Endothelial cell of umbilical vein (primary cell): Measurements from ENCODE around the gene SLC36A2. TPM values are rescaled to one million over a fixed set of nuclear protein-coding genes. Genes with fewer than 3 reads are reported as not detected.

Experiments
- BruUV-seq: library from RNA; stranded (reverse); fragments of 400-500 nt; replicated peaks from 2 replicates; lab custom pipeline; 2021; lab: Mats Ljungman, UMichigan
- CTCF ChIA-PET: fragments of 300-600, 350-600 bp; sonication (Branson Sonifier 250); formaldehyde crosslinking; loops from one replicate; lab custom pipeline; 2021; ENCODE audit warnings: antibody characterized with exemption, inconsistent platforms; lab: Charles Lee
- POLR2A ChIA-PET: fragments of 300-600, 350-600 bp; sonication (Branson Sonifier 250); formaldehyde crosslinking; loops from one replicate; lab custom pipeline; 2021; ENCODE audit warnings: antibody characterized with exemption, inconsistent platforms; lab: Charles Lee
- DNase-seq: peaks from one replicate; pipeline ENCODE4 v3.0.0-alpha.2; 2011; ENCODE audit warnings: low read depth, low spot score
- FAIRE-seq: peaks from 2 replicates; lab custom pipeline; 2011; peaks lifted over from hg19 to GRCh38; lab: Jason Lieb, UNC
- H2AFZ ChIP-seq: 2 replicates; pipeline ENCODE4 v1.6.0; 2012; ENCODE audit warnings: low read depth, low read length, control low read depth, inconsistent platforms
- H3K27ac ChIP-seq: 2 replicates; pipeline ENCODE4 v1.5.1; 2011; ENCODE audit warnings: low read depth, mild to moderate bottlenecking, control low read depth, low read length, moderate library complexity; ENCODE audit not compliant: insufficient read depth
- H3K27me3 ChIP-seq, 2 experiments: 2 replicates each; pipeline versions ENCODE4 v1.6.0 to v1.6.1; 2011; ENCODE audit warnings: low read length in 2 of 2, mixed read lengths in 1 of 2; ENCODE audit not compliant: control insufficient read depth in 2 of 2, insufficient read depth in 2 of 2
- H3K36me3 ChIP-seq, 2 experiments: 2 replicates in 1 of 2; 3 replicates in 1 of 2; pipeline ENCODE4 v1.5.1; 2011; ENCODE audit warnings: low read length in 2 of 2, mild to moderate bottlenecking in 1 of 2, moderate library complexity in 1 of 2; ENCODE audit not compliant: control insufficient read depth in 2 of 2, insufficient read depth in 2 of 2; ENCODE audit errors: extremely low read depth in 1 of 2
- H3K4me1 ChIP-seq: 3 replicates; pipeline ENCODE4 v1.5.1; 2011; ENCODE audit warnings: mild to moderate bottlenecking, low read length; ENCODE audit not compliant: control insufficient read depth, insufficient read depth; ENCODE audit errors: extremely low read depth
- H3K4me2 ChIP-seq: 2 replicates; pipeline ENCODE4 v1.6.1; 2011; ENCODE audit warnings: low read length, control low read depth, mixed read lengths; ENCODE audit not compliant: insufficient read depth
- H3K4me3 ChIP-seq, 3 experiments: fragments of 200-600 bp in 1 of 3; sonication (generic), shearing (Covaris generic) in 1 of 3; replicated peaks in 1 of 3; 2 replicates each; pipeline ENCODE4 v1.5.1; 2011 to 2016; ENCODE audit warnings: control low read depth in 3 of 3, low read length in 3 of 3, mild to moderate bottlenecking in 2 of 3, inconsistent platforms in 1 of 3, low read depth in 1 of 3, moderate library complexity in 1 of 3; ENCODE audit not compliant: insufficient read depth in 1 of 3
- H3K79me2 ChIP-seq: 2 replicates; pipeline ENCODE4 v1.6.0; 2012; ENCODE audit warnings: low read length, inconsistent platforms; ENCODE audit not compliant: control insufficient read depth, insufficient read depth
- H3K9ac ChIP-seq: replicated peaks from 2 replicates; pipeline ENCODE3; 2011; ENCODE audit warnings: low read length, control low read depth; ENCODE audit not compliant: insufficient read depth; ENCODE audit errors: extremely low read depth
- H3K9me1 ChIP-seq: replicated peaks from 3 replicates; pipeline ENCODE4 v1.6.0; 2011; ENCODE audit warnings: mild to moderate bottlenecking, low read length; ENCODE audit not compliant: control insufficient read depth, insufficient read depth; ENCODE audit errors: extremely low read depth
- H3K9me3 ChIP-seq: replicated peaks from 2 replicates; pipeline ENCODE4 v1.5.1; 2012; ENCODE audit warnings: low read length, inconsistent platforms; ENCODE audit not compliant: control insufficient read depth, insufficient read depth
- H4K20me1 ChIP-seq: replicated peaks from 2 replicates; pipeline ENCODE3; 2011; ENCODE audit warnings: mild to moderate bottlenecking, low read length; ENCODE audit not compliant: control insufficient read depth, insufficient read depth; ENCODE audit errors: extremely low read depth
- CTCF ChIP-seq, 2 donors: IDR thresholded peaks; 1 replicate in 1 of 2; 2 replicates in 1 of 2; pipeline ENCODE4 v1.5.1; 2011; ENCODE audit warnings: low read length in 2 of 2, mild to moderate bottlenecking in 2 of 2, moderate library complexity in 2 of 2, control low read depth in 1 of 2, inconsistent platforms in 1 of 2, low read depth in 1 of 2; ENCODE audit not compliant: insufficient read depth in 1 of 2; ENCODE audit errors: extremely low read depth in 1 of 2
- EZH2 ChIP-seq: IDR thresholded peaks from 2 replicates; pipeline ENCODE4 v1.6.1; 2012; ENCODE audit warnings: borderline replicate concordance, low read depth, mild to moderate bottlenecking, moderate library complexity, low read length, inconsistent platforms; ENCODE audit not compliant: severe bottlenecking
- FOS ChIP-seq: IDR thresholded peaks from 2 replicates; pipeline ENCODE4 v1.6.1; 2011; ENCODE audit warnings: mild to moderate bottlenecking, low read length, moderate library complexity, borderline replicate concordance; ENCODE audit not compliant: insufficient read depth
- GATA2 ChIP-seq: IDR thresholded peaks from 2 replicates; pipeline ENCODE4 v1.7.0; 2011; ENCODE audit warnings: low read depth, mild to moderate bottlenecking, moderate library complexity, mixed read lengths, low read length; ENCODE audit not compliant: insufficient read length, insufficient read depth
- JUN ChIP-seq: IDR thresholded peaks from 2 replicates; pipeline ENCODE4 v1.6.1; 2011; ENCODE audit warnings: borderline replicate concordance, low read depth; ENCODE audit not compliant: insufficient read length, insufficient read depth
- MAX ChIP-seq: IDR thresholded peaks from 2 replicates; pipeline ENCODE4 v1.6.1; 2011; ENCODE audit not compliant: insufficient read depth, insufficient read length
- MYC ChIP-seq: IDR thresholded peaks from one replicate; pipeline ENCODE4 v1.6.1; 2011; ENCODE audit warnings: mild to moderate bottlenecking, low read depth, low read length
- POLR2A ChIP-seq: IDR thresholded peaks from 2 replicates; pipeline ENCODE4 v1.6.1; 2012; ENCODE audit warnings: low read depth, mild to moderate bottlenecking, control low read depth, low read length
- POLR2AphosphoS5 ChIP-seq: IDR thresholded peaks from 2 replicates; pipeline ENCODE4 v1.6.1; 2012; ENCODE audit warnings: low read depth, mild to moderate bottlenecking, control low read depth, low read length, moderate library complexity; ENCODE audit not compliant: insufficient read depth
- dilution Hi-C: fragments of 300-500 bp; cut with MboI; formaldehyde crosslinking; loops from one replicate; pipeline ENCODE4 v1.15.0; 2019; ENCODE audit warnings: low sequenced_read_pairs; ENCODE audit not compliant: extremely low pct_ligation_motif_present
- intact Hi-C: fragments of 100-400 bp; cut with micrococcal nuclease; formaldehyde crosslinking; loops from one replicate; pipeline ENCODE4 v1.10.0; 2022
- polyA plus RNA-seq, 4 experiments: library from polyadenylated mRNA; depleted of rRNA in 3 of 4; stranded (reverse) in 3 of 4; unstranded in 1 of 4; fragments of >200 nt; gene quantifications; 2 replicates each; pipeline versions ENCODE4 v1.2.1 to v1.2.3, GENCODE V29; 2011 to 2012; ENCODE audit warnings: missing spikeins in 1 of 4
- total RNA-seq: library from RNA; stranded (reverse); gene quantifications from 2 replicates; pipeline ENCODE4 v1.2.3, GENCODE V29; 2021

The SLC36A2 gene
- total and polyA plus RNA-seq, 2 donors (not counting 3 experiments of a cell fraction or from before 2014, with no cell fraction given), result not detected

GRCh38 chr5:151298063-151298855 lies 49.1 kb downstream of the SLC36A2 start:
- DNase-seq (peak; percentile 25), FAIRE-seq (no peak)
- TF ChIP-seq CTCF (IDR thresholded peaks at IDR 0.05; ENCODE audit: extremely low read depth in 1 of 2, insufficient read depth in 1 of 2, low read depth in 1 of 2, low read length in 2 of 2), result peak; percentile 21 to 42
- no peak for TF ChIP-seq FOS
- no peaks in the 10 kb centered on the region for H3K36me3 ChIP-seq
- no peak overlapping the region for H3K9ac ChIP-seq
- no peaks in the 10 kb centered on the region for H3K4me1 ChIP-seq
- H2AFZ ChIP-seq, result no peak overlapping the region
- H3K4me3 ChIP-seq, result no peak overlapping the region
- intact Hi-C loops (no loop called here), dilution Hi-C loops (no loop called here)
- H3K27me3 ChIP-seq, result peaks cover 0 to 2% of the 10 kb centered on the region in 2 experiments
- no peaks in the 10 kb centered on the region for H3K9me1 ChIP-seq
- ChIA-PET POLR2A (no interaction called here), CTCF (no interaction called here)
- no peaks in the 10 kb centered on the region for H3K9me3 ChIP-seq
- no peaks in the 10 kb centered on the region for H3K79me2 ChIP-seq
- no peaks in the 10 kb centered on the region for H4K20me1 ChIP-seq
- no peak overlapping the region for H3K27ac ChIP-seq
- no TSS peak for BruUV-seq
- no peak overlapping the region for H3K4me2 ChIP-seq

GRCh38 chr5:151296974-151297373 lies 50.4 kb downstream of the SLC36A2 start:
- Histone ChIP-seq H2AFZ (no peak overlapping the region), H3K27me3 (peaks cover 0 to 2% of the 10 kb centered on the region in 2 experiments), H3K4me1 (no peaks in the 10 kb centered on the region), H3K9me3 (no peaks in the 10 kb centered on the region), H4K20me1 (no peaks in the 10 kb centered on the region), H3K9me1 (no peaks in the 10 kb centered on the region), H3K9ac (no peak overlapping the region), H3K27ac (no peak overlapping the region), H3K4me2 (no peak overlapping the region), H3K4me3 (no peak overlapping the region), H3K79me2 (no peaks in the 10 kb centered on the region), H3K36me3 (no peaks in the 10 kb centered on the region)
- POLR2A ChIA-PET, result no interaction called here
- CTCF ChIA-PET, result no interaction called here
- intact Hi-C loops, result no loop called here
- DNase-seq, result no peak
- BruUV-seq, result no TSS peak
- dilution Hi-C loops, result no loop called here
- TF ChIP-seq MAX (no peak), FOS (no peak), MYC (no peak), POLR2AphosphoS5 (no peak), POLR2A (no peak), EZH2 (no peak), GATA2 (no peak), JUN (no peak), CTCF (IDR thresholded peaks at IDR 0.05; ENCODE audit: extremely low read depth in 1 of 2, insufficient read depth in 1 of 2, low read depth in 1 of 2, low read length in 2 of 2) (no peak)
- no peak for FAIRE-seq
